ENCODE results near the gene ZNF777.
A peak's percentile ranks its signal among the peaks of the same experiment; 100 is the strongest.

ZNF777 gene

DNA sequence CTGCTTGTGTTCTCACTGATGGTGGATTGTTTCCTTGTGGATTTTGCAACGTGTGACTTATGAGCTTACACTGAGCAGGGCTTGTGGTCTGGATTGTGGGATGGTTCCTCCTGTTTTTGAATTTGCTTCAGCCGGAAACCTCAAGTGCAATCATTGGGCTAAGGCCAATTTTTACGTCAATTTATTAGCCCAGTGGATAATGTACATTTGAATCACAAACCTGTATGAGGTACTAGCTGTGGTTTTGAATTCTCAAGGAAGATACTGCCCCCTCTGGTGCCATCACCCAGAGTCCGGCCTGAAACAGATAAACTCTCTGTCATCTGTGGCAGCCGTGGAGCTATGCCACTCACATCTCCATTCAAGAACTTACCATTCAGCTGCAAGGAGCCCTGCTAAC lies 7.3 kb upstream of the ZNF777 start:
- TF ChIP-seq, protein P1, sequence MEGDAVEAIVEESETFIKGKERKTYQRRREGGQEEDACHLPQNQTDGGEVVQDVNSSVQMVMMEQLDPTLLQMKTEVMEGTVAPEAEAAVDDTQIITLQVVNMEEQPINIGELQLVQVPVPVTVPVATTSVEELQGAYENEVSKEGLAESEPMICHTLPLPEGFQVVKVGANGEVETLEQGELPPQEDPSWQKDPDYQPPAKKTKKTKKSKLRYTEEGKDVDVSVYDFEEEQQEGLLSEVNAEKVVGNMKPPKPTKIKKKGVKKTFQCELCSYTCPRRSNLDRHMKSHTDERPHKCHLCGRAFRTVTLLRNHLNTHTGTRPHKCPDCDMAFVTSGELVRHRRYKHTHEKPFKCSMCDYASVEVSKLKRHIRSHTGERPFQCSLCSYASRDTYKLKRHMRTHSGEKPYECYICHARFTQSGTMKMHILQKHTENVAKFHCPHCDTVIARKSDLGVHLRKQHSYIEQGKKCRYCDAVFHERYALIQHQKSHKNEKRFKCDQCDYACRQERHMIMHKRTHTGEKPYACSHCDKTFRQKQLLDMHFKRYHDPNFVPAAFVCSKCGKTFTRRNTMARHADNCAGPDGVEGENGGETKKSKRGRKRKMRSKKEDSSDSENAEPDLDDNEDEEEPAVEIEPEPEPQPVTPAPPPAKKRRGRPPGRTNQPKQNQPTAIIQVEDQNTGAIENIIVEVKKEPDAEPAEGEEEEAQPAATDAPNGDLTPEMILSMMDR (IDR thresholded peaks at IDR 0.05; ENCODE audit: low read depth, low read length, missing control alignments) = no peak
- DNase-seq (ENCODE audit: low read depth) = no peak

DNA sequence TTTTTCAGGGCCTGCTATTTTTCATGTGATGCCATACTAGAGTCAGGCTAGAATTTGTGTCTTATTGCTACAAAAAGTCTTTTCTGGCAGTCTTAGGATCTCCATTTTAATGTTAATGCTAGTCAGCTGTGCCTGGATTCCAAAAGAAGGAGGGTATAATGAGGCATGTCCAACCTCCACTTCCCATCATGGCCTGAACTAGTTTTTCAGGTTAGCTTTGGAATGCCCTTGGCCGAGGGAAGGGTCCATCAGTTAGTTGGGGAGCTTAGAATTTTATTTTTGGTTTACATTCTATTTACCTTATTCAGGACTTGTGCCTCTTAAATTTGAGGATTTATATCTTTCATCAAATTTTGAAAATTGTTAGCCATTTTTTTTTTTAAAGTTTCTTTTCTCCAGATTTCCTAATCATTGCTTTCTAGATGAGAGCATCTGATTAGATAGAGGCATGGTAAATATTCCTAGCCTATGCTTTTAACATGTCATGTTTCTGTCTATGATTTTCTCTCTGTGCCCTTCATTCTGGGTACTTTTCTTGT lies 6.5 kb upstream of the ZNF777 start:
- TF ChIP-seq, protein P1 (IDR thresholded peaks at IDR 0.05; ENCODE audit: low read depth, low read length, missing control alignments) = no peak
- no peak overlapping the region for H3K4me3 ChIP-seq (ENCODE audit: low read depth, low read length)
- DNase-seq (ENCODE audit: low read depth) = no peak

More for the DNA sequence above, 7.3 kb upstream of the ZNF777 start:
- no peak overlapping the region for H3K4me3 ChIP-seq (ENCODE audit: low read depth, low read length)

DNA sequence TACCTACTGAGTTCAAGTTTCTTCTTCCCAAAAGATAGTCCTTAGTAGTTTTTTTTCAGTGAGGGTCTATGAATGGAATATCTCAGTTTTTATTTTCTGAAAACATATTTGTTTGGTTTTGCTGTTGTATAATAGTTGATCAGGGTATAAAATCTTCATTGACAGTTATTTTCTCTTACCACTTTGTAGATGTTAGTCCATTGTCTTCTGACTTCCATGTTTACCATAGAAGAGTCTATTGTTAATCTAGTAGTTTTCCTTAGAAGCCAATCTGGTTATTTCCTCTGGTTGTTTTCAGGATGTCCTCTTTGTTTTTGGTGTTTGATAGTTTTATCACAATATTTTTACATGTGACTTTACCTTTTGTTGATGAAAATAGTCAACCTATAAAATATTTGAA lies 5.5 kb upstream of the ZNF777 start:
- DNase-seq (ENCODE audit: low read depth) = no peak
- TF ChIP-seq, protein P1 (IDR thresholded peaks at IDR 0.05; ENCODE audit: low read depth, low read length, missing control alignments) = no peak
- H3K4me3 ChIP-seq (ENCODE audit: low read depth, low read length) = no peak overlapping the region

DNA sequence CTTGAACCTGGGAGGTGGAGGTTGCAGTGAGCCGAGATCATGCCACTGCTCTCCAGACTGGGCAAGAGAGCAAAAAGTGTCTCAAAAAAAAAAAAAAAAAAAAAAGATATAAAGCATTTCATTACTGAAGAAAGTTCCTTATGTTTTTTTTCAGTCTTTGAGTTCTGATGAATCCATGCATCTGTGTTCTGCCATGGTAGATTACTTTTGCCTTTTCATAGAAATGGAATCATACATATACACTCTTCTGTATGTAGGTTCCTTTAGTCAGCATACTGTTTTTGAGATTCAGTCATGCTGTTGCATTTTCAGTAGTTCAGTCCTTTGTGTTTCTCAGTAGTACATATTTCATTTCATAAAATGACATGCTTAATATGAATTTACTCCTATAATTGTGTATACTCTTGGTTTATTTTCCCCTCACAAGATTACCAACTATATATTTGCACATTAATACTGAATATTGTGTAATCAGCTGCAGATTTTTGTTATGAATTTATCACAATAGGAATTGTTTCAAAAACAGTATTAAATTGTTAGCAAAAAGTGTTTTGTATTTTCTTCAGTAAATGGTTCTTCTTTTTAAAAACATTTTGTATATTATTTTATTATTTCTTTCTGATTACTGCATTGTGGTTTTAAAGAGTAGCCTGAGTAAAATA lies 2.8 kb upstream of the ZNF777 start:
- no peak overlapping the region for H3K4me3 ChIP-seq (ENCODE audit: low read depth, low read length)
- TF ChIP-seq, protein P1 (IDR thresholded peaks at IDR 0.05; ENCODE audit: low read depth, low read length, missing control alignments) = no peak
- DNase-seq (ENCODE audit: low read depth) = no peak

DNA sequence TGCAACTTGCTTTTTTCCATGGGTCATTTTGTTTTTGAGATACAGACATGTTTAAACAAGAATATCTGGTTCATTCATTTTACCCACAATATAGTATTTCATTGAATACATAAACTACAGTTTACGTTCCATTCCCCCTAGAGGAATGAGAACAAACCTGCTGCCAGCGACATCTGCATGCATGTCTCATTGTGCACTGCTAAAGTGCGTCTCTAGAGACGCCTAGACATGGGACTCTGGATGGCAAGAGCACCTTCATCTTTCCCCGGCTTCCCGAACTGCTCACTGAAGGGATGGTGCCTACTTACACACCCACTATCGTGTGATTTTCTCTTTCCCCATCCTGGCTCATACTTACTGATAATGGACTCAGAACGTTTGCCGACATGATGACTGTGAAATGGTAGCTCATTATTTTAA lies 1.2 kb upstream of the ZNF777 start:
- no peak for DNase-seq (ENCODE audit: low read depth)
- TF ChIP-seq, protein P1 (IDR thresholded peaks at IDR 0.05; ENCODE audit: low read depth, low read length, missing control alignments) = no peak
- no peak overlapping the region for H3K4me3 ChIP-seq (ENCODE audit: low read depth, low read length)

DNA sequence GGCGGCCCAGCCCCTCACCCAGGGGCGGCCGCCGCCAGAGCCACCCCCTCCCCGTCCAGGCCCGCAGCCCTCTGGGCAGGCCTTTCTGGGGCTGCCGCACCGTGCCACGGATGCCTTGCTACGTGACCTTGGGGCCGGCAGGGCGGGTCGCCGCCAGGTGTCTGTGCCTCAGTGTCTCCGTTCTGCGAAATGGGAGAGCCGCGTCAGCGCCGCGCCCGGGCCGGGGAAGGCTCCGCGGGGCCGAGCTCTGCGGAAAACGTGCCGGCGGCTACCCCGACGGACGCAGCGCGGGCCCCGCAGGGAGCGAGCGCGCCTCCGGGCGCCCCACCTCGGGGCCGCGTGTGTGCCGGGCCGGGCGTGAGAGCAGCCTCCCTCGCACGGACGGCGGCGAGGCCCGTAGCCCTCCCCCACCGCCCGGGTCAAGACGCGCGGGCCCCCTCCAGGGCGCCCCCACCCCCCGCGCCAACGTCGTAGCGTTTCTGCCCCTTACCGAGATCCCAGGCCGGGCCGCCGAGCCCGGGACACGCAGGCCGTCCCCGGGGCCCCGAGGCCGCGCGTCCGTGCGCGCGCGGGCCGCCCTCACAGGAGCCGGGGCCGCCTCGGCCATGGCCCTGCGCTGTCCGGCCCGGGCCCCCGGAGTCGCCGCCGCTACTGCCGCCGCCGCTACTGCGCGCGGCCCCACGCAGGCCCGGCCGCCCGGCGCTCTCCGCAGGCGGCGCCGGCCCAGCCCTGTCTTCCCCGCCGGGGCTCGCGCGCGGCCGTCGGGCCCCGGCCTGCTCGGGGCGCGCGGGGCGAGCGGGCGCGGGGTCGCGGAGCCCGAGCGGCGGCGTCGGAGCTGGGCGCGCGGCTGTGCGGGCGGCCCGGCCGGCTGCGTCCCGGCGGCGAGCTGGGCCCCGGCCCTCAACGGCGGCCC lies 1.1 kb downstream of the ZNF777 start:
- peak overlapping the region; percentile 88 for H3K4me3 ChIP-seq (ENCODE audit: low read depth, low read length)
- DNase-seq (ENCODE audit: low read depth) = no peak
- TF ChIP-seq, protein P1 (IDR thresholded peaks at IDR 0.05; ENCODE audit: low read depth, low read length, missing control alignments) = no peak
